ENCODE results near the gene USP25. TPM values are rescaled to one million over a fixed set of nuclear protein-coding genes. Genes with fewer than 3 reads are reported as not detected.

USP25 gene
- total RNA-seq, 4 donors from 2014 or later = 33.5 to 85.8 (median 53.2) TPM

- no peak overlapping the region for H3K4me3 ChIP-seq
- H3K27ac ChIP-seq = no peak overlapping the region
- H3K27me3 ChIP-seq = no peaks in the 10 kb centered on the region
- peaks cover 0 to 10% (median 0%) of the 10 kb centered on the region in 3 donors for H3K36me3 ChIP-seq
- H3K9me3 ChIP-seq = no peaks in the 10 kb centered on the region
- TF ChIP-seq POLR2A (IDR thresholded peaks at IDR 0.05) = no peak
- TF ChIP-seq CTCF (IDR thresholded peaks at IDR 0.05) = no peak
- no peaks in the 10 kb centered on the region for H3K4me1 ChIP-seq
- DNase-seq = no peak
These were observed 112.7 kb downstream of the USP25 start for GRCh38 chr21:15842565-15842880.

- Histone ChIP-seq H3K9me3 (no peaks in the 10 kb centered on the region), H3K4me1 (no peaks in the 10 kb centered on the region), H3K36me3 (peaks cover 0 to 10% (median 0%) of the 10 kb centered on the region in 3 donors), H3K27ac (no peak overlapping the region), H3K27me3 (no peaks in the 10 kb centered on the region), H3K4me3 (no peak overlapping the region)
- DNase-seq = no peak
- TF ChIP-seq POLR2A (IDR thresholded peaks at IDR 0.05) (no peak), CTCF (IDR thresholded peaks at IDR 0.05) (no peak)
These were observed 114.0 kb downstream of the USP25 start for GRCh38 chr21:15843766-15844165.

- H3K4me3 ChIP-seq = no peak overlapping the region
- no peak overlapping the region for H3K27ac ChIP-seq
- TF ChIP-seq POLR2A (IDR thresholded peaks at IDR 0.05) = no peak
- no peak for TF ChIP-seq CTCF (IDR thresholded peaks at IDR 0.05)
- no peaks in the 10 kb centered on the region for H3K27me3 ChIP-seq
- no peak for DNase-seq
- no peaks in the 10 kb centered on the region for H3K36me3 ChIP-seq
- no peaks in the 10 kb centered on the region for H3K9me3 ChIP-seq
- no peaks in the 10 kb centered on the region for H3K4me1 ChIP-seq
These were observed 119.1 kb downstream of the USP25 start for GRCh38 chr21:15848634-15849560.

GRCh38 chr21:15849927-15850326, 120.1 kb downstream of the USP25 start:
- H3K27me3 ChIP-seq = no peaks in the 10 kb centered on the region
- DNase-seq = no peak

GRCh38 chr21:15850645-15851044, 120.9 kb downstream of the USP25 start:
- no peak for TF ChIP-seq CTCF (IDR thresholded peaks at IDR 0.05)
- TF ChIP-seq POLR2A (IDR thresholded peaks at IDR 0.05) = no peak
- no peak overlapping the region for H3K4me3 ChIP-seq
- H3K27ac ChIP-seq = no peak overlapping the region
- H3K9me3 ChIP-seq = no peaks in the 10 kb centered on the region
- H3K4me1 ChIP-seq = no peaks in the 10 kb centered on the region
- no peaks in the 10 kb centered on the region for H3K27me3 ChIP-seq
- DNase-seq = no peak
- peaks cover 0 to 3% (median 0%) of the 10 kb centered on the region in 3 donors for H3K36me3 ChIP-seq

More at GRCh38 chr21:15849927-15850326, 120.1 kb downstream of the USP25 start:
- no peak overlapping the region for H3K4me3 ChIP-seq
- TF ChIP-seq CTCF (IDR thresholded peaks at IDR 0.05) (no peak), POLR2A (IDR thresholded peaks at IDR 0.05) (no peak)
- H3K9me3 ChIP-seq = no peaks in the 10 kb centered on the region
- no peaks in the 10 kb centered on the region for H3K4me1 ChIP-seq
- H3K36me3 ChIP-seq = no peaks in the 10 kb centered on the region
- no peak overlapping the region for H3K27ac ChIP-seq
